Posterior cingulate gyrus (tissue), 11 donors: Measurements from ENCODE around the gene CCT2.

Experiments used
- DNase-seq, 10 donors: peaks; one replicate each; pipeline versions ENCODE4 v3.0.0 to v3.0.0-alpha.2; 2020 to 2021; ENCODE audit warnings: mixed read lengths in 3 of 10
- intact Hi-C: fragments of 100-400 bp; cut with DNase I; formaldehyde crosslinking; loops from one replicate; pipeline ENCODE4 v1.15.1; 2023

Gene CCT2

DNA sequence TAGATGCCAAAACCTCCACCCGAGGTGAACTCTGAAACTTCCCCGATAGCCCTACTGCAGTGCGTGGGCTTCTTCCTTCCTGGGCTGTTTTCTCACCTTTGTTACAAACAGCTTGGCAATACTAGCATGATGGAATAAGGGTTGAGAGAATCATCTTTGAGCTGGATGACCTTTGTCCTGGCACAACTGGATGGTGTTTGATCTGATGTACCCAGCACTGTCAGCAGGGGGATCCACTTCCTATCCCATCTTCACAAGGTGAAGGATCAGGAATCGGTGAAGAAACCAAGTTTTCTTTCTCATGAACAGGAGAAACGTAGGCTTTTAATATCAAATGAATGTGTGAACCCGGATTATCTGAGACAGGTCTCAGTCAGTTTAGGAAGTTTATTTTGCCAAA is 44.9 kb downstream of the CCT2 start:
- no peak for DNase-seq
- intact Hi-C loops = no loop called here

DNA sequence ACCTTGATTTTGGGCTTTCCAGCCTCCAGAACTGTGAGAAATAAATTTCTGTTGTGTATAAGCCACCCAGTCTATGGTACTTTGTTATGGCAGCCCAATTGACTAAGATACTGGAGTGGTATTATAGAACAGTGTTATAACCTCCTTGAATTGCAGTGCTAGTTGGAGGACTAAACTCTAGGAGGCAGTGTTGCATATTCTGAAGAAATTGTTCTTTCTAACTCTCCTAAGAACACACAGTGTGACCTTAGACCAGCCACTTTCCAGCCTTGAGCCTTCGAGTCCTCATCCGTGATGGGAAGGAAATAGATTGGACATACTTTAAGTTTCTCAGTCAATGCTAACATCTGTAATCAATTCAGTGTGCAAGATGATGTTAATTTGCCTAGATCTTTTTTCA is 47.8 kb downstream of the CCT2 start:
- no peak for DNase-seq
- intact Hi-C loops = no loop called here

DNA sequence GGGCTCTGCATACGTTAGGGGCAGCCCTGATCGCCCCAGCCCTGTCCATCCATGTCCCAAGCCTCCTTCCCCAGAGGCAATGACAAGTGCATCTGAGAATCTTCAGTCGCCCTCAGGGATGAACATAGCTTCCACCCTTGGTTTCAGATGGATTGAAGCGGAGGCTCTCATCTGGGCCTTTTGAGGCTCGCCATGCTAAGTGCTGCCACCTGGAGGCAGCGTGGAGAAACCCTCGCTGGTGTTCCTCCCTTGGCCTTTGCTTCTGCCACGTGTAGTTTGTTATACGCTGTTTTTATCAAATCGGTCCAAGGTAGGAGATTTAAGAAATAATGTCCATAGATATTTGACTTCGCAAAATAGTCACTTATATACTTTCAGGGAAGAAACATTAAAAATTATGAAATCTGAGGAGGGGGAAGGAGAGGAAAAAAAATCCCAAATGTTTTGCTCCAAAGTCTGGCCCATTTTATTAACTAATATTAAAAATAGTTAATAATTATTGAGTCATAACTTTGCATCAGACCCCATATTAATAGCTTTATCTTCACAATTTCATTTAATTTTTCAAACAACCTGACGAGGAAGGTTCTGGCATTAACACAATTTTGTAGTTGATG is 54.2 kb downstream of the CCT2 start:
- peak in 5 of 10 donors; percentile 39 to 90 (median 55) for DNase-seq
- intact Hi-C loops = no loop called here

DNA sequence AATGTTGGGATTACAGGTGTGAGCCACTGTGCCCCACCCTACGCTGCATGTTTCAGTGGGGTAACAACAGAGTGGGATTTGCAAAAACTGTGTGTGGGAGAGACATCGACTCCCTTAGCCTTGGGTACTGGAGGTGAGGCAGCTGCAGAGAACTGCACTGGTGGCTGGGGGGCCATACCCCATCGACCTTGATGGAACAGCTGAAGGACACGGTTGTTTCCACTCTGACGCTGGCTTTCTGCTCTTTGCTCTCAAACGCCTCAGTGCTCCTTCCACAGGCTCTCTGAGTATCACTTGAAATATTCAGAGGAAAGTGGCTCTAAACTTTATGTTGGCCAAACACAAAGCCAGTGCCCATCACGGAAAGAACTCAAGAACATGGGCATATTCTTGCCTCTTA is 56.3 kb downstream of the CCT2 start:
- intact Hi-C loops = no loop called here
- DNase-seq = no peak

DNA sequence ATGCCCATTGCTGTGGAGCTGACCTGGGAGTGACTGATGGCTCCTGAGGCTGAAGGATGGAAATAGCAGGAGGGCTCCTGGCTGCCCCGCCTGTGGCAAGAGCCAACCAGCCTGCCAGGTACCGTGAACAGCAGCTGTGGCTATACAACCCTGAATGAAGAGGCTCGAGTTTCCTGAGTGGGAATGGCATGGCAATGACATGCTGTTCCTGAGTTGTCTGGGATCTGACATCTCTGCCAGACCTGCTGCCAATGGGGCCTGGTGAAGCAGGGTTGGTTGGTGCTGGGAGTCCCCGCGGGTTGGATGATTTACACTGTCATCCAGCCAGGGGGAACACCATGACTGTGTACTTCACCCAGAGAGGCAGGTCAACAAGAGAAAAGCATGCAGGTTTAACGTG is 57.3 kb downstream of the CCT2 start:
- DNase-seq = no peak
- intact Hi-C loops = no loop called here

DNA sequence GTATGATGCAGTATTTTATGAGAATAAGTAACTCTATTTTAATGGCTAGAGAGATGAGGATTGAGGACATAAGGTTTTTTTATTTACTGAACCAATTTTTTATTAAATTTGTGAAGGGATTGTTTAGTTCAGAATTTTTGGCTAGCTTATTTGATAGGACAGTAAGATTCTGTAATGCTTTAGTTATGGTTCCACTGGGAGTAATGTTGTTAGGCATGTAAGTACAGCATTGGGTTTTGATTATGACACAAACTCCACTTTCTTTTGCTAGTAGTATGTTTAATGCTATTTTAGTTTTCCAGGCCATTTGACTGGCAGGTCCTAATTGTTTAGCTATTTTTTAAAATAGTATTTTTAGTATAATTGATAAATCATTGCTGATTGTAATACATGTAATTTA is 59.3 kb downstream of the CCT2 start:
- no peak for DNase-seq
- intact Hi-C loops = no loop called here

DNA sequence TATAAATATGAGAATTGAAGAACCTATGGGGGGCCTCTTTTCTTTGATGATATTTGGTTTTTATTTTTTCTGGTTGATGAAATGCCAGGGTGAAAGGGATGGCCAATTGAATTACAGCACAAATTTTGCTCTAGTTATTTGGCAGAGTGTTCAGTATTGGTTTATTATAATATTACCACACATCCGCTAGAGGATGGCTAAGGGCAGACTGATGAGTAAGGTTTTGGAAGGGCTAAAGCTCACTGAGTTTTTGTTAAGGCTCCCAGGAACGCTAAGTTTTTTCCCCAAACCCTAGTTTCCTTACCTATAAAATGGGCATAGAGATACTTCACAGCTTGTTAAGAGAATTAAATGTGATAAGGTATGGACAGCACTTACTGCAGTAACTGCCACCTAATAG is 59.8 kb downstream of the CCT2 start:
- no peak for DNase-seq
- intact Hi-C loops = no loop called here

DNA sequence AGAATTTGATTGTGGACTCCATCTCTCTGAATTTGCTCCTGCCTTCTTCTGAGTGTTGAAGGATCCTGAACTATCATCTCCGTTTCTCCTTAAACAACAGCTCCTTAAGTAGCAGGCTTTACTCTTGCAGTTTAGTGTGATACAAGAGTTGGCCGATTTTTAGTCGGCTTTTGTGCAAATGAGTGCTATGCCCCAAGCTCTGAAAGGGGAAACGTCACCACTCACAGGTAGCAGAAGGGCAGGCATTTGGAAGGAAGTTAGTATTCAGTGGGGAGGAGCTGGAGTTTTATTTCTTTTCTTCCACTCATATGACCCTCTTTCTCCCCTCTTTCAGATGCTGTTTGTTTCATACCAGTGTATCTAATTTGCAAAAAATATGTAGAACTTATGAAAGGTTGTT is 61.9 kb downstream of the CCT2 start:
- intact Hi-C loops = no loop called here
- no peak for DNase-seq

DNA sequence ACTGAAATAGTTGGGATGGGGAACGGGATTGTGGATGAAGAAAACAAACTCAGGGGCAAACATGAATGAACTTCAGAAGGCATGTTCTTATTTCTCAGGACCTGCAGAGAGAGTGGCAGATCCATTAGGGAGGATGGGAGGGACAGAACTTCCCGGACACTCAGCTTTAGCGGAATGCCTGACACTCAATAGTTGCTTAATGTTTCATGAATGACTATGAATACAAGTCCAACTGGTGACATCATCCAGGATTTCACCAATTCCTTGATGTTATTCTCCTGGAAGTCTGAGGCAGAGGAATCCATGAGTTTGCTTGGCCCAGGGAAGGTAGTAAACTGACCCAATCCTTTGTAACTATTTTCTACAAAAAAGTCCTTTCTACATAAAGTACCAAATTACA is 63.2 kb downstream of the CCT2 start:
- DNase-seq = no peak
- intact Hi-C loops = no loop called here

DNA sequence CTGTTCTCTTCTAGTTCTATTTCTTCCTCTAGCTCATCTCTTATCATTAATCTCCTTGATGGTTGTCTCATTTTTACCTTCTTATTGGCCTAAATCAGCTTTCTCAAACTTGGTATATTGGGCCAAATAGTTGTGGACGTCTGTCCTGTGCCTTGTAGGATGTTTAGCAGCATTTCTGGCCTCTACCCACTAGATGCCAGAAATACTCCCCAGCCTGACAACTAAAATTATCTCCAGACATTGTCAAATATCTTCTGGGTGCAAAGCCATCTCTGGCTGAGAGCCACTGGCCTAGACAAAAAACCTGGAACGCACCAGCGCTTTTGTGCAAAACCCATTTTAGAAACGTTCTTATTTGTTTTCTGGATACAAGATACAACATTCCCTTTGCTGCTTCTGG is 64.3 kb downstream of the CCT2 start:
- DNase-seq = no peak
- intact Hi-C loops = no loop called here
